ENCODE results near the gene TMEM164. TPM values are rescaled to one million over a fixed set of nuclear protein-coding genes. Genes with fewer than 3 reads are reported as not detected.

TMEM164 gene
- total and polyA plus RNA-seq, 10 of the 15 experiments (the other 5 are each of a cell fraction or from before 2014, with no cell fraction given) = 0.61 to 18.3 (median 7.0) TPM

- Histone ChIP-seq H3K27me3 (replicated peaks in 1 of 2; ENCODE audit: control insufficient read depth in 2 of 2, insufficient read depth in 2 of 2, low read length in 1 of 2) (no peaks in the 10 kb centered on the region), H3K4me3 (no peak overlapping the region), H4K20me1 (ENCODE audit: control insufficient read depth, insufficient read depth) (no peaks in the 10 kb centered on the region), H3K9me3 (replicated peaks; ENCODE audit: control insufficient read depth, insufficient read depth, low read length) (no peaks in the 10 kb centered on the region), H2AFZ (ENCODE audit: control insufficient read depth, low read depth, low read length) (no peak overlapping the region), H3K9ac (ENCODE audit: control insufficient read depth, insufficient read depth, low read length) (no peak overlapping the region), H3K27ac (ENCODE audit: control insufficient read depth, insufficient read depth) (no peak overlapping the region), H3K36me3 (ENCODE audit: control insufficient read depth in 2 of 2, insufficient read depth in 2 of 2, low read length in 1 of 2) (no peaks in the 10 kb centered on the region), H3K4me1 (ENCODE audit: control insufficient read depth, insufficient read depth, low read length) (peaks cover 4% of the 10 kb centered on the region), H3K4me2 (ENCODE audit: control insufficient read depth, insufficient read depth) (no peak overlapping the region), H3K79me2 (ENCODE audit: control insufficient read depth, insufficient read depth, low read length) (no peaks in the 10 kb centered on the region)
- ChIA-PET CTCF (interaction anchor here (1.0 to 2.5 kb wide), 5 partner anchors 15 to 464 kb away, joined by 3 to 6 read pairs (median 3); no protein-coding TSS in a partner anchor), SMC1A (ENCODE audit: uncharacterized antibody, unreplicated experiment) (interaction anchor here (1.3 to 1.5 kb wide), 3 partner anchors 12 to 128 kb away, joined by 3 to 4 read pairs (median 3); no protein-coding TSS in a partner anchor), RAD21 (ENCODE audit: unreplicated experiment) (no interaction called here), POLR2A (no interaction called here)
- in situ Hi-C loops (cut with MboI) = no loop called here
- WGBS (ENCODE audit: insufficient coverage, insufficient replicate concordance, low lambda C conversion rate, missing lambda C conversion rate) = 72% methylated on average over 2 of the region's 2 CpGs
- TF ChIP-seq NBN (IDR thresholded peaks at IDR 0.05) (no peak), PKNOX1 (IDR thresholded peaks at IDR 0.05) (no peak), ESRRA (IDR thresholded peaks at IDR 0.05; ENCODE audit: low read length) (no peak)
- intact Hi-C loops (cut with micrococcal nuclease; ENCODE audit: unreplicated experiment) = no loop called here
- no TSS peak for BruUV-seq (replicated peaks)
- no peak for DNase-seq (ENCODE audit: low read depth, low spot score)
- no peak for ATAC-seq
- no peak for FAIRE-seq
These were observed 180.4 kb downstream of the TMEM164 start for GRCh38 chrX:110183314-110183713.

- Histone ChIP-seq H2AFZ (ENCODE audit: control insufficient read depth, low read depth, low read length) (no peak overlapping the region), H3K27me3 (replicated peaks in 1 of 2; ENCODE audit: control insufficient read depth in 2 of 2, insufficient read depth in 2 of 2, low read length in 1 of 2) (no peaks in the 10 kb centered on the region), H3K79me2 (ENCODE audit: control insufficient read depth, insufficient read depth, low read length) (no peaks in the 10 kb centered on the region), H3K4me3 (no peak overlapping the region), H3K4me1 (ENCODE audit: control insufficient read depth, insufficient read depth, low read length) (no peaks in the 10 kb centered on the region), H4K20me1 (ENCODE audit: control insufficient read depth, insufficient read depth) (no peaks in the 10 kb centered on the region; the same call in 1 of the 2 replicates), H3K27ac (ENCODE audit: control insufficient read depth, insufficient read depth) (no peak overlapping the region), H3K9ac (ENCODE audit: control insufficient read depth, insufficient read depth, low read length) (no peak overlapping the region), H3K9me3 (replicated peaks; ENCODE audit: control insufficient read depth, insufficient read depth, low read length) (no peaks in the 10 kb centered on the region), H3K36me3 (ENCODE audit: control insufficient read depth in 2 of 2, insufficient read depth in 2 of 2, low read length in 1 of 2) (no peaks in the 10 kb centered on the region), H3K4me2 (ENCODE audit: control insufficient read depth, insufficient read depth) (no peak overlapping the region; the same call in 1 of the 2 replicates)
- ChIA-PET POLR2A (no interaction called here), SMC1A (ENCODE audit: uncharacterized antibody, unreplicated experiment) (interaction anchor here (1.3 kb wide), 1 partner anchor 14 kb away, joined by 3 read pairs; no protein-coding TSS in a partner anchor), CTCF (interaction anchor here (0.6 kb wide), 1 partner anchor 203 kb away, joined by 3 read pairs; no protein-coding TSS in a partner anchor), RAD21 (ENCODE audit: unreplicated experiment) (no interaction called here)
- DNase-seq (ENCODE audit: low read depth, low spot score) = no peak
- in situ Hi-C loops (cut with MboI) = no loop called here
- no TSS peak for BruUV-seq (replicated peaks)
- no peak for ATAC-seq
- 27% methylated on average over 4 of the region's 4 CpGs for WGBS (ENCODE audit: insufficient coverage, insufficient replicate concordance, low lambda C conversion rate, missing lambda C conversion rate)
- intact Hi-C loops (cut with micrococcal nuclease; ENCODE audit: unreplicated experiment) = no loop called here
- no peak for FAIRE-seq
- TF ChIP-seq PAX8 (IDR thresholded peaks at IDR 0.05) (no peak), POU2F2 (IDR thresholded peaks at IDR 0.05; ENCODE audit: borderline replicate concordance, low read depth, low read length) (no peak), SMARCA5 (IDR thresholded peaks at IDR 0.05) (no peak), ZBTB4 (CRISPR knock-in tag; IDR thresholded peaks at IDR 0.05) (no peak), SP1 (IDR thresholded peaks at IDR 0.05; ENCODE audit: low read depth, low read length) (no peak), NFIC (IDR thresholded peaks at IDR 0.05; ENCODE audit: low read depth, low read length) (no peak), IKZF2 (IDR thresholded peaks at IDR 0.05) (no peak), ZSCAN29 (IDR thresholded peaks at IDR 0.05) (no peak), ETV6 (conservative IDR thresholded peaks at IDR 0.05 in 1 of 2, IDR thresholded peaks at IDR 0.05 in 1 of 2; ENCODE audit: borderline replicate concordance in 1 of 2, low read depth in 1 of 2) (no peak), ASH2L (IDR thresholded peaks at IDR 0.05; ENCODE audit: borderline replicate concordance, low read depth) (no peak)
These were observed 186.0 kb downstream of the TMEM164 start for GRCh38 chrX:110188701-110189558.

Measured in GM12878 (cell line).